ENCODE results near the gene NCOA3.

Gene NCOA3

DNA sequence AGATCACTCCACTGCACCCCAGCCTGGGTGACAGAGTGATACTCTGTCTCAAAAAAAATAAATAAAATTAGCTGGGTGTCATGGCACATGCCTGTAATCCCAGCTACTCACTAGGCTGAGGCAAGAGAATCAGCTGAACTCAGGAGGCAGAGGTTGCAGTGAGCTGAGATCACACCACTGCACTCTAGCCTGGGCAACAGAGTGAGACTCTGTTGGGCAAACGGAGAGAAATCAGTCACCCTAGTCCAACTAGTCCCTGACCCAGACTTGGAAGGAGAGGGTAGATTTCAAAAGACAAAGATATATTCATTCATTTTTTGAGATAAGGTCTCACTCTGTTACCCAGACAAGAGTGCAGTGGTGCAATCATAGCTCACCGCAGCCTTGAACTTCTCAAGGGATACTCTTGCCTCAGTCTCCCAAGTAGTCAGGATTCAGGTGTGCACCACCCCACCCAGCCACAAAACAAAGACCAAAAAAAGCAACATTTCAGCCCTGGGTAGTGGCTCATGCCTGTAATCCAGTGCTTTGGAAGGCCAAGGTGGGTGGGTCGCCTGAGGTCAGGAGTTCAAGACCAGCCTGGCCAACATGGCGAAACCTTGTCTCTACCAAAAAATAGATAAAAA, 26.2 kb upstream of the NCOA3 start:
- in situ Hi-C loops (cut with HindIII; ENCODE audit: low sequenced_read_pairs) = no loop called here
- H3K4me3 ChIP-seq (ENCODE audit: low read depth, low read length) = no peak overlapping the region
- TF ChIP-seq, protein P1, sequence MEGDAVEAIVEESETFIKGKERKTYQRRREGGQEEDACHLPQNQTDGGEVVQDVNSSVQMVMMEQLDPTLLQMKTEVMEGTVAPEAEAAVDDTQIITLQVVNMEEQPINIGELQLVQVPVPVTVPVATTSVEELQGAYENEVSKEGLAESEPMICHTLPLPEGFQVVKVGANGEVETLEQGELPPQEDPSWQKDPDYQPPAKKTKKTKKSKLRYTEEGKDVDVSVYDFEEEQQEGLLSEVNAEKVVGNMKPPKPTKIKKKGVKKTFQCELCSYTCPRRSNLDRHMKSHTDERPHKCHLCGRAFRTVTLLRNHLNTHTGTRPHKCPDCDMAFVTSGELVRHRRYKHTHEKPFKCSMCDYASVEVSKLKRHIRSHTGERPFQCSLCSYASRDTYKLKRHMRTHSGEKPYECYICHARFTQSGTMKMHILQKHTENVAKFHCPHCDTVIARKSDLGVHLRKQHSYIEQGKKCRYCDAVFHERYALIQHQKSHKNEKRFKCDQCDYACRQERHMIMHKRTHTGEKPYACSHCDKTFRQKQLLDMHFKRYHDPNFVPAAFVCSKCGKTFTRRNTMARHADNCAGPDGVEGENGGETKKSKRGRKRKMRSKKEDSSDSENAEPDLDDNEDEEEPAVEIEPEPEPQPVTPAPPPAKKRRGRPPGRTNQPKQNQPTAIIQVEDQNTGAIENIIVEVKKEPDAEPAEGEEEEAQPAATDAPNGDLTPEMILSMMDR (IDR thresholded peaks at IDR 0.05; ENCODE audit: low read depth, low read length, missing control alignments) = no peak
- no peak for DNase-seq (ENCODE audit: low read depth)

DNA sequence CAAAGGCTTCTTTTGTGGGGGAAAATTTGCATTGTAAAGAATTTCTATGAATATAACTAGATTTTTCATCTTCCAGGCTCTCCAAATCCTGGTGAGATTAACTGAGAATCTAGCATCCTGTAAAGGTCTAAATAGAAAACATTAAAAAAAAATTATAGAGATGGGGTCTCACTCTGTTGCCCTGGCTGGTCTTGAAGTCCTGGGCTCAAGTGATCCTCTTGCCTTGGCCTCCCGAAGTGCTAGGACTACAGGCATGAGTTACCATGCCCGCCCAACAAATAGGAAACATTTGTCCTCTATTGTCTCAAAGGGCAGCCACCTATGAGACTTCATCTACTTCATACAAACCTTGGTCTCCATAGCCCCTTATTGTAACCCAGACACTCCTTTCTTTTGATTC, 25.2 kb upstream of the NCOA3 start:
- no peak overlapping the region for H3K4me3 ChIP-seq (ENCODE audit: low read depth, low read length)

DNA sequence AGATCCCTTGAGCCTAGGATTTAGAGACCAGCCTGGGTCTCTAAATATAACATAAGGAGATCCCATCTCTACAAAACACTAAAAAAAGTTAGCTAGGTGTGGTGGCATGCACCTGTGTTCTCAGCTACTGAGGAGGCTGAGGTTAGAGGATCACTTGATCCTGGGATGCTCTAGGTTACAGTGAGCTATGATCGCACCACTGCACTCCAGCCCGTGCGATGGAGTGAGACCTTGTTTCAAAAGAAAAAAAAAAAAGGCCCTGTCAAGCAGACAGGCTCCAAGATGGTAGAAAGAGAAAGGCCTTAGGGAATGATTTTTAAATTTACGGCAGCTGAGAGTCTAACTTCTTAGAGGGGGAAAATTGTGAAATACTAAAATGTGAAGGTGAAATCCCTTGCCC, 22.6 kb upstream of the NCOA3 start:
- in situ Hi-C loops (cut with HindIII; ENCODE audit: low sequenced_read_pairs) = no loop called here
- TF ChIP-seq, protein P1 (IDR thresholded peaks at IDR 0.05; ENCODE audit: low read depth, low read length, missing control alignments) = no peak

More for the DNA sequence above, 25.2 kb upstream of the NCOA3 start:
- TF ChIP-seq, protein P1 (IDR thresholded peaks at IDR 0.05; ENCODE audit: low read depth, low read length, missing control alignments) = no peak
- DNase-seq (ENCODE audit: low read depth) = no peak
- in situ Hi-C loops (cut with HindIII; ENCODE audit: low sequenced_read_pairs) = no loop called here

DNA sequence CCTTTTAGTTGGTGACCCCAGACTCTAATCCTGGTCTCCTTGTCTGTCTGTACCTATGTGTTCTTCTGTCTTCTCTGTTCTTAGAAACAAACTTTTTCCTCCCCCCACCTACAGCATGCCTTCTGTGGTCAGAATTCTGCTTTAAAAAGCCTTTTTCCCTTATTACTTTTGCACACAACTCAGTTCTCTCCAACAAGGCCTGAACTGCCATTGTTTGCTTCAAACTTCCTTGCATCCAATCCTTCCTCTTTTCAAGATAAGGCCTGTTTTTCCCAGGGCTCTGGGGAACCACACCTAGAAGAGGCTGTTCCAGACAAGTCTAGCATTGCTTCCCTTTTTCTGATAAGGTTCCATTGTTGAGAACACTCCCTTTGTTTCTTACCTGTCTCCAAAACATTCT, 22.2 kb upstream of the NCOA3 start:
- no peak overlapping the region for H3K4me3 ChIP-seq (ENCODE audit: low read depth, low read length)
- no peak for DNase-seq (ENCODE audit: low read depth)
- in situ Hi-C loops (cut with HindIII; ENCODE audit: low sequenced_read_pairs) = no loop called here
- TF ChIP-seq, protein P1 (IDR thresholded peaks at IDR 0.05; ENCODE audit: low read depth, low read length, missing control alignments) = no peak

More for the DNA sequence above, 22.6 kb upstream of the NCOA3 start:
- no peak overlapping the region for H3K4me3 ChIP-seq (ENCODE audit: low read depth, low read length)
- no peak for DNase-seq (ENCODE audit: low read depth)

DNA sequence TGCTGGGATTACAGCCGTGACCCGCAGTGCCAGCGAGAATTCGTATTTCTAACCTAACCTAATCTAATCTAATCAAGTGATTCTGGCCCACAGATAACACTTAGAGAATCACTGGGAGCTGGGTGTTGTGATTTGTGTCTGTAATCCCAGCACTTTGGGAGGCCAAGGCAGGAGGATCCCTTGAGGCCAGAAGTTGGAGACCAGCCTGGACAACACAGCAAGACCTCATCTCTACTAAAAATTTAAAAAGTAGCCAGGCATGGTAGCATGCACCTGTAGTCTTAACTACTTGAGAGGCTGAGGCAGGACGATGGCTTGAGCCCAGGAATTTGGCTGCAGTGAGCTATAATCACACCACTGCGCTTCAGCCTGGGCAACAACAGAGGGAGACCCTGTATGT, 21.4 kb upstream of the NCOA3 start:
- in situ Hi-C loops (cut with HindIII; ENCODE audit: low sequenced_read_pairs) = no loop called here
- DNase-seq (ENCODE audit: low read depth) = no peak
- H3K4me3 ChIP-seq (ENCODE audit: low read depth, low read length) = no peak overlapping the region
- TF ChIP-seq, protein P1 (IDR thresholded peaks at IDR 0.05; ENCODE audit: low read depth, low read length, missing control alignments) = no peak

DNA sequence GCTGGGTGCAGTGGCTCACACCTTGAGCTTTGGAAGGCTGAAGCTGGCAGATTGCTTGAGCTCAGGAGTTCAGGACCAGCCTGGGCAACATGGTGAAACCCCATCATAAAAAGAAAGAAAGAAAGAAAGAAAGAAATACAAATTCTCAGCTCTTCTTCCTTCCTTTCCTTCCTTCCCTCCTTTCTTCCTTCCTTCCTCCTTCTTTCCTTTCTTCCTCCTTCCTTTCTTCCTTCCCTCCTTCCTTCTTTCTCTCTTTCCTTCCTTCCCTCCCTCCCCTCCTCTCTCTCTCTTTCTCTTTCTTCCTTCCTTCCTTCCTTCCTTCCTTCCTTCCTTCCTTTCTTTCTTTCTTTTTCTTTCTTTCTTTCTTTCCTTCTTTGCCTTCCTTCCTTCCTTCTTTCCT, 21.0 kb upstream of the NCOA3 start:
- TF ChIP-seq, protein P1 (IDR thresholded peaks at IDR 0.05; ENCODE audit: low read depth, low read length, missing control alignments) = no peak
- in situ Hi-C loops (cut with HindIII; ENCODE audit: low sequenced_read_pairs) = no loop called here
- H3K4me3 ChIP-seq (ENCODE audit: low read depth, low read length) = no peak overlapping the region
- no peak for DNase-seq (ENCODE audit: low read depth)
